RPMI7951 (cell line): Measurements from ENCODE around the gene CADM2. TPM values are rescaled to one million over a fixed set of nuclear protein-coding genes. Genes with fewer than 3 reads are reported as not detected.

ENCODE experiments used
- DNase-seq: peaks from one replicate; pipeline ENCODE4 v3.0.0-alpha.2; 2012; ENCODE audit warnings: low read depth
- total RNA-seq: library from RNA; depleted of rRNA; stranded (reverse); fragments of >200 nt; shearing (Covaris generic); gene quantifications from 2 replicates; pipeline ENCODE4 v1.2.3, GENCODE V29; 2014

The CADM2 gene
- total RNA-seq, 1 experiment from 2014 or later, result not detected

DNA sequence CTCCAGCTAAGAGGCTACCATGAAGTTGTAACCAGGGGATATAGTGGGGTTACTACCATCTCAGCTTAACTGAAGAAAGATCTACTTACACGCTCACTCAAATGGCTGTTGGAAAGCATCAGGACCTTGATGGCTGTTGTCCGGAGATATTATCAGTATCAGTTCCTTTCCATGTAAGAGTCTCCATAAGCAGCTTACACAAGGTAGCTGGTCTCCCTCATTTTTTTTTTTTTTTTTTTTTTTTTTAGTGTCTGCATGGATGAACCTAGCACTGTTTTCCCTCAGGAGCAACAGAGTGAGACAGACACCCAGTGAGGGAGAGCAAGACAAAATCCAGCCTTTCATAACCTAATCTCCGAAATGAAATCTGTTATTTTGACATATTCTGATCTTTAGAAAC lies 230.9 kb downstream of the CADM2 start:
- no peak for DNase-seq

- DNase-seq, result no peak
Observed at GRCh38 chr3:85193565-85193964, 234.8 kb downstream of the CADM2 start.

DNA sequence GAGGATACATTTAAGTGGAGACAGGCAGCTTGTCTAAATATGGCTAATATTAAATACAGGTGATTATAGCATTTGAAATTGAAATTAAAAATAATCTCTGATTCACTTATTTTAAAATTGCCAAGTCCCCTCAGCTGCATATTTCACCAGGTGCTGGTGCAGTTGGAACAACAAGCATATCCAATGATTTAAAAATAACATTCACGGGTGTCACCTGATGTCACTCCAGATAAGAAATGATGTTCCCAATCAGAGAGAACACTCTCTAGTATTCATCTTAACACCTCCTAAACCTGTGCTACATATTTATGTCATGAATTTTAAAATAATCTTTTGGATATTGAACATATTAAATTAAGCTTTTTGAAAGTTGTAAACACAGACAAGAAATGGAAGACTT lies 249.9 kb downstream of the CADM2 start:
- no peak for DNase-seq

- no peak for DNase-seq
Observed at GRCh38 chr3:85210540-85210939, 251.8 kb downstream of the CADM2 start.

DNA sequence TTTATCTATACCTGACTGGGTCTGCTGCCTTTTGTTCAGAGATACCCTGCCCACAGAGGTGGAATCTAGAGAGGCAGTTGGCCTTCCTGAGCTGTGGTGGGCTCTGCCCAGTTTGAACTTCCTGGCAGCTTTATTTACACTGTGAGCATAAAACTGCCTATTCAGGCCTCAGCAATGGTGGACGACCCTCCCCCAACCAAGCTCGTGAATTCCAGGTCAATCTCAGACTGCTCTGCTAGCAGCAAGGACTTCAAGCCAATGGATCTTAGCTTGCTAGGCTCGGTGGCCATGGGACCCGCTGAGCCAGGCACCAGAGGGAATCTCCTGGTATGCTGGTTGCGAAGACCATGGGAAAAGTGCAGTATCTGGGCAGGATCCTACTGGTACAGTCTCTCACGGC lies 270.2 kb downstream of the CADM2 start:
- DNase-seq, result no peak

GRCh38 chr3:85244091-85244490 lies 285.3 kb downstream of the CADM2 start:
- no peak for DNase-seq

- no peak for DNase-seq
Observed at GRCh38 chr3:85244519-85244918, 285.7 kb downstream of the CADM2 start.

GRCh38 chr3:85251766-85252165 lies 293.0 kb downstream of the CADM2 start:
- DNase-seq, result no peak

DNA sequence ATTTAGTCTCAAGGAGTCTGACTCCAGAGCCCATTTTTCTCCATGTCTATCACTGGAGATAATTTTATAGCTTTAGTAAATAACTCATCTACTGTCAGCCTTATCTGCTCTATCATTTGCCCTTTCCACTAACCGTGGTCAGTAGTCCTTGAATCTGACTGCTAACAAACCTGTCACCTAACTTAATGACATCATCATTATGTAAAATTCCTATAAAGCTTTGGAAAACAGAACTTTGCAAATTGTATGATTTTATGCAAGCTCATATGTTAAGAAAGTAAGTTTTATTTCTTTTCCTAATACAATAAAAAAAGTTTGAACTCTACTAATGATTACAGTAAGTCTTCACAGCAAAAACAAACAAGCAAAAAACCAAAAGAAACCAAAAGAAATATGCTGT lies 293.9 kb downstream of the CADM2 start:
- DNase-seq, result no peak

- DNase-seq, result no peak
Observed at GRCh38 chr3:85254738-85255137, 295.9 kb downstream of the CADM2 start.

GRCh38 chr3:85255949-85256348 lies 297.2 kb downstream of the CADM2 start:
- DNase-seq, result no peak

- DNase-seq, result no peak
Observed at GRCh38 chr3:85258326-85258725, 299.5 kb downstream of the CADM2 start.

GRCh38 chr3:85258819-85259218 lies 300.0 kb downstream of the CADM2 start:
- DNase-seq, result no peak

DNA sequence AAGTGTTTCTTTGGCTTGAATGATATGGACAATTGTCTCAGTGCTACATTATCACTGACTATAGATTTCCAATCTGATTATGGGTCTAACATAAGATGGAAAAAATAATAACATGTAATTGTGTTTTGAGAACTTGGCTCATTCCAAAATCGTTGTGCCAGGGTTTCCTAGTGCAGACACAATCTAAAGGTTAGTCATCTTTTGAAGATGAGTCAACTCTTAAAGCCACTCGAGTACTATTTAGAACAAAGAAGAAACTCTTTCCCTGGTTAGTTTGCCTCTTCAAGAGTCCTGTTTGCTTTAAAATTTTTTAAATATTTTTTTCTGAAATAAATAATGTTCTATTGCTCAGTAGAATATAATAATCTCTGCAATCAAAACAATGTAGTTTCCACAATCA lies 301.0 kb downstream of the CADM2 start:
- no peak for DNase-seq

DNA sequence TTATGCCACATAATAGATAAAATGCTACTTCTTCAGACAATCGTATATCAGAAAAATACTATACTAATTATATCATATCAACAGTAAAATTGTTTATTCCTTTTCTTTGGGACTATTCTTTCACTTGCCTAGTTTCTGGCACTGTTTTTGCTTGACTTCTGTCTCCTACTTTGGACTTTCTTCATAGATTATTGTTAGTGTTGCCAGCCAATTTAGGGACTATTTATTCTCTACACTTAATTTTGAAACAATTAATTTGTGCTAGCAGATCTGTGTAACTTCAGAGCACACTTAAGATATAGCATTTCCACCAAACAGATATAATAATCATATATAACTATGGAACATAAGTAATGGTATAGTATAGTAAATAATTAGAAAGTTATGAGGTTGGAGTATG lies 305.6 kb downstream of the CADM2 start:
- DNase-seq, result no peak

- no peak for DNase-seq
Observed at GRCh38 chr3:85270488-85270887, 311.7 kb downstream of the CADM2 start.

DNA sequence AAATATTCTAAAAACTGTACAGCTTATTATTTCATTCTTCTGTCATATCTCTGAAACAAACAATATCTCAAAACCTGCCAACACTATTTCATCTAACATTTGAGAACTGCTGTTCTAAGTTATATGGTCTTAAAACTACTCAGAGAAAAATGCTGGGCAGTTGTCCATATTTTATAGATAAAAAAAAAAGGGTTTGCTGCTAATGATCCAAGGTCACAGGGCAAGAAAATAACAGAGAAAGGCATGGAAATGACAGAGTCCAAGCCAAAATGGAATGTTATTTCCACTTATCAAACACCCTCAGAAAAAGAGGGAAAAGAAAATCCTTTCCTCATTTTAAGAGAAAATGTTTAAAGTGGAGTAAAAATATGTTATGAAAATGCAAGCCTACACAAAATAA lies 313.1 kb downstream of the CADM2 start:
- DNase-seq, result no peak

GRCh38 chr3:85288257-85288656 lies 329.5 kb downstream of the CADM2 start:
- no peak for DNase-seq

DNA sequence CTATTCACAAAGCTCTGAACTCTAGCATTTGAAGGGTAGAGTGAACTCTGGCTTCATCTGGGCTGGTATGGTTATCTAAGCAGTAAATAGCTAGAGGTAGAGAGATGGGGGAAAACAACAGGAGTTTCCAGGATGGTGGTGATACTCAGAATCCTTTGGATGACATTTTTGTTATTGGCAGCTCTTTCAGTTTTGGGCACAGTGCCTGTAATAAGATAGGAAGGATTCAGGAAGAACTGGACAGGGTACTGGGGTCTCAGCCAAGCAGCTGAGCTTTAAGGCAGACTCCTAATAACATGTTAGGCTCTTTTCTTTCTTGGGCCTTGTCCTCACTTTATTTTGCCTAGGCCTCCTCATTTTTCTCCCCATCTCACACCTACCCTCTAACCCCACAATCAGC lies 338.5 kb downstream of the CADM2 start:
- no peak for DNase-seq

- no peak for DNase-seq
Observed at GRCh38 chr3:85298032-85298431, 339.2 kb downstream of the CADM2 start.

DNA sequence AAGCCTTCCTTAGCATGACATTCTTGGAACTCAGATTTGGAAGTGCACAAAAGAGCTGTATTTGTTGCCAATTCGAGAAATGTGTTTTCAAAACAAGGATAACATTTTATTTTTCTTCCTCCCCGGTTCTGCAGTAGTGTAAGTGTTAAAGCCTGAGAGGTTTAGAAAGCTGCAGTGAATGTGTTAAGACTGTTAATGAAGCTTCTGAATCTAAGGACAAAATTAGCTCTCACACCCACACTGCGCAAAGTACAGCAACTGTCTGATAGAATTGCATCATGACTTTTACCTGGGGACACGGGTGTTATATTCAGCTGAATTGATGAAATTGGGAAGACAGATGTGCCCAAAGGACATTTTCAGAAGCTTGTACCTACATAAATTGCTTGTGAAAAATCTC lies 344.4 kb downstream of the CADM2 start:
- no peak for DNase-seq

GRCh38 chr3:85304360-85304964 lies 345.7 kb downstream of the CADM2 start:
- no peak for DNase-seq

- no peak for DNase-seq
Observed at GRCh38 chr3:85312331-85312730, 353.5 kb downstream of the CADM2 start.

GRCh38 chr3:85313380-85313779 lies 354.6 kb downstream of the CADM2 start:
- no peak for DNase-seq

DNA sequence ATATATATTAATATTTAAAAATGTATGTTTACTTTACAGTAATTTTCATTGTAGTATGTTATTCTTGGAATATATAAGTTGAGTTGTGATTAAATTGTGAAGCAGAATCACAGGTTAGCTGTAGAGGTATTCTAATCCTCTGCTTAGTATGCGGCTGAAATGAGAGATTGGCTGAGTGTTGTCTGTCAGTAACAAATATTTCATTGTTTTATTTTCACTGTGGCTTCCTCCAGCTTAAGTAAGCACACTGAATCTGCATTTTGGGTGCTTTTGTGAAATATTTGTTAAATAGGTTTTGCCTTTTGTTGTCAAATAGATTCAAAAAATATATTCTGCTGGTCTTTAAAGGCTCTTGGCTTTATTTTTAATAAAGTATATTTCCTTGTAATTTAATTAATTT lies 357.5 kb downstream of the CADM2 start:
- DNase-seq, result no peak
